ENCODE measurements around the gene ACOT4. TPM values are rescaled to one million over a fixed set of nuclear protein-coding genes. Genes with fewer than 3 reads are reported as not detected.
"Not testable (repeated sequence)": the region's sequence is repeated elsewhere in the genome, so short reads cannot be mapped to it uniquely, and the experiment has no call there.

Gene ACOT4
- polyA plus RNA-seq, 1 experiment, result 0.45 TPM

- CTCF ChIA-PET, result interaction anchor here (0.7 to 1.8 kb wide), 3 partner anchors 59 to 310 kb away, joined by 3 to 15 read pairs (median 4); no protein-coding TSS in a partner anchor
- DNase-seq (ENCODE audit: low read depth, low spot score), result not testable (repeated sequence)
Observed at GRCh38 chr14:73570913-73571312, 20.8 kb upstream of the ACOT4 start.

DNA sequence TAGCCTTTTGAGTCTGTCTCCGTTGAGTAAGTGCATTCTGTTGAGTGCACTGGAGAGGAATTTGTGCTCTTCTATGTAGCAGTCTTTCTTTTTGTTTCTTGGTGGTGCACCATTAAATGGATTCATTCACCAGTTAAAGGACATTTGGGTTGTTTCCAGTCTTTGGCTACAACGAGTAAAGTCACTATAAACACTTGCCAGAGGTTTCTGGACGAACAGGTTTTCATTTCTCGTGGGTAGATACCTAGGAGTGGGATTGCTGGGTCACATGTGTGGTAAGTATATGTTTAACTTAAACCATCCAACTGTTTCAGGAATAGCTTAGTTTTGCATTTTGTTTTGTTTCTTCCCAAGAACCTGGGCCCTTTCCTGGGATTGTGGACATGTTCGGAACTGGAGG lies 18.6 kb upstream of the ACOT4 start:
- H3K4me3 ChIP-seq (ENCODE audit: low read depth, low read length); H3K27me3 ChIP-seq (ENCODE audit: control insufficient read depth, insufficient read depth, low read length); CTCF ChIA-PET; POLR2A ChIA-PET; H3K27ac ChIP-seq (ENCODE audit: low read depth, low read length); H3K9me3 ChIP-seq (ENCODE audit: control insufficient read depth, insufficient read depth, low read length); DNase-seq (ENCODE audit: low read depth, low spot score): not testable (repeated sequence)

More at GRCh38 chr14:73570913-73571312, 20.8 kb upstream of the ACOT4 start:
- peak; percentile 56 for TF ChIP-seq CTCF (IDR thresholded peaks at IDR 0.05; ENCODE audit: low read depth, low read length)
- H3K9me3 ChIP-seq (ENCODE audit: control insufficient read depth, insufficient read depth, low read length); H3K27ac ChIP-seq (ENCODE audit: low read depth, low read length); H3K4me3 ChIP-seq (ENCODE audit: low read depth, low read length); H3K27me3 ChIP-seq (ENCODE audit: control insufficient read depth, insufficient read depth, low read length): not testable (repeated sequence)
- POLR2A ChIA-PET, result interaction anchor here (0.5 to 0.7 kb wide), 2 partner anchors 10 to 67 kb away, joined by 3 to 4 read pairs; no protein-coding TSS in a partner anchor

- H3K27ac ChIP-seq (ENCODE audit: low read depth, low read length); POLR2A ChIA-PET; DNase-seq (ENCODE audit: low read depth, low spot score); CTCF ChIA-PET; H3K9me3 ChIP-seq (ENCODE audit: control insufficient read depth, insufficient read depth, low read length); H3K27me3 ChIP-seq (ENCODE audit: control insufficient read depth, insufficient read depth, low read length); H3K4me3 ChIP-seq (ENCODE audit: low read depth, low read length): not testable (repeated sequence)
Observed at GRCh38 chr14:73573740-73574139, 17.9 kb upstream of the ACOT4 start.

DNA sequence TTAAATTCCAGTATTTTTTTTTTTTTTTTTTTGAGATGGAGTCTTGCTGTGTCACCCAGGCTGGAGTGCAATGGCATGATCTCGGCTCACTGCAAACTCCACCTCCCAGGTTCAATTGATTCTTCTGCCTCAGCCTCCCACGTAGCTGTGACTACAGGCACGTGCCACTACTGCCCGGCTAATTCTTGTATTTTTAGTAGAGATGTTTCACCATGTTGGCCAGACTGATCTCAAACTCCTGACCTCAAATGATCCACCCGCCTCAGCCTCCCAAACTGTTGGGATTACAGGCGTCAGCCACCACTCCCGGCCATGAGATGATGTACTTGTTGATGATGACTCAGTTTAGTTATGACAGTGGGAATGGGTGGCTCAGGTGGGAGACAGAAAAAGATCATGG lies 17.4 kb upstream of the ACOT4 start:
- H3K4me3 ChIP-seq (ENCODE audit: low read depth, low read length); H3K27me3 ChIP-seq (ENCODE audit: control insufficient read depth, insufficient read depth, low read length); H3K27ac ChIP-seq (ENCODE audit: low read depth, low read length); DNase-seq (ENCODE audit: low read depth, low spot score); H3K9me3 ChIP-seq (ENCODE audit: control insufficient read depth, insufficient read depth, low read length); CTCF ChIA-PET: not testable (repeated sequence)
- POLR2A ChIA-PET, result interaction anchor here (0.6 kb wide), 1 partner anchor 82 kb away, joined by 5 read pairs; no protein-coding TSS in a partner anchor

DNA sequence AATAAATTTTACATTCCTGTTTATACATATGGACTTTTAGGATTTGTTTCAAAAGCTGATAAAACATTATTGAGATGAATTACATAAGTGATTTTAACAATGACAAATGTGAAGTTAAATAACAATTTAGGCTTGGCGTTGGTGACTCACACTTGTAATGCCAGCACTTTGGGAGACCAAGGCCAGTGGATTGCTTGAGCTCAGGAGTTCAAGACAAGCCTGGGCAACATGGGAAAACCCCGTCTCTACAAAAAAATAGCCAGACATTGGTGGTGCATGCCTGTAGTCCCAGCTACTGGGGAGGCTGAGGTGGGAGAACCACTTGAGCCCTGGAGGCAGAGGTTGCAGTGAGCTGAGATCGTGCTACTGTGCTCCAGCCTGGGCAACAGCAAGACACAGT lies 15.3 kb upstream of the ACOT4 start:
- no peak for TF ChIP-seq CTCF (IDR thresholded peaks at IDR 0.05; ENCODE audit: low read depth, low read length)
- Histone ChIP-seq H3K27ac (ENCODE audit: low read depth, low read length) (no peak overlapping the region), H3K9me3 (ENCODE audit: control insufficient read depth, insufficient read depth, low read length) (no peaks in the 10 kb centered on the region; the same call in 1 of the 2 replicates), H3K27me3 (ENCODE audit: control insufficient read depth, insufficient read depth, low read length) (no peaks in the 10 kb centered on the region), H3K4me3 (ENCODE audit: low read depth, low read length) (no peak overlapping the region)
- no peak for DNase-seq (ENCODE audit: low read depth, low spot score)
- ChIA-PET POLR2A (no interaction called here), CTCF (interaction anchor here (0.6 to 0.7 kb wide), 2 partner anchors 57 to 68 kb away, joined by 4 to 5 read pairs; no protein-coding TSS in a partner anchor)

DNA sequence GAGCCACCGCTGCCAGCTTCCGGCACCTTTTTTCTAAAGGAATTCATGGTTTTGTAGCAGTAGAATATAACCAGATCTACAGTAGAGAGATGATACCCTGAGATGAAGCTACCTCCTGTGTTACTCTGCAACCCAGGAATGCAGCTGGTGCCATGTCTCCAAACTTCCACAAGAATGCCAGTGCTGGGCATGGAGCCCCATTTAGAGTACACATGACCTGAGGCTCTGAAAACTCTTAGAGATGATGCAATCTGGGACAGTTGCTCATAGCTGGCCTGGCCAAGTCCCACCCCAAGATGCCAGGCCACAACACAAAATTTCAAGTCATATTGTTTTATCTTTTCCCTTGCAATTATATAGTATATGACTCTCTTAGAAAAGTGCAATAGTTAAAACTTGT lies 14.5 kb upstream of the ACOT4 start:
- not testable (repeated sequence) for H3K27me3 ChIP-seq (ENCODE audit: control insufficient read depth, insufficient read depth, low read length); H3K4me3 ChIP-seq (ENCODE audit: low read depth, low read length); DNase-seq (ENCODE audit: low read depth, low spot score); H3K9me3 ChIP-seq (ENCODE audit: control insufficient read depth, insufficient read depth, low read length); H3K27ac ChIP-seq (ENCODE audit: low read depth, low read length)
- CTCF ChIA-PET, result interaction anchor here (0.6 kb wide), 1 partner anchor 57 kb away, joined by 4 read pairs; no protein-coding TSS in a partner anchor
- POLR2A ChIA-PET, result interaction anchor here (0.7 kb wide), 1 partner anchor 14 kb away, joined by 5 read pairs; no protein-coding TSS in a partner anchor

DNA sequence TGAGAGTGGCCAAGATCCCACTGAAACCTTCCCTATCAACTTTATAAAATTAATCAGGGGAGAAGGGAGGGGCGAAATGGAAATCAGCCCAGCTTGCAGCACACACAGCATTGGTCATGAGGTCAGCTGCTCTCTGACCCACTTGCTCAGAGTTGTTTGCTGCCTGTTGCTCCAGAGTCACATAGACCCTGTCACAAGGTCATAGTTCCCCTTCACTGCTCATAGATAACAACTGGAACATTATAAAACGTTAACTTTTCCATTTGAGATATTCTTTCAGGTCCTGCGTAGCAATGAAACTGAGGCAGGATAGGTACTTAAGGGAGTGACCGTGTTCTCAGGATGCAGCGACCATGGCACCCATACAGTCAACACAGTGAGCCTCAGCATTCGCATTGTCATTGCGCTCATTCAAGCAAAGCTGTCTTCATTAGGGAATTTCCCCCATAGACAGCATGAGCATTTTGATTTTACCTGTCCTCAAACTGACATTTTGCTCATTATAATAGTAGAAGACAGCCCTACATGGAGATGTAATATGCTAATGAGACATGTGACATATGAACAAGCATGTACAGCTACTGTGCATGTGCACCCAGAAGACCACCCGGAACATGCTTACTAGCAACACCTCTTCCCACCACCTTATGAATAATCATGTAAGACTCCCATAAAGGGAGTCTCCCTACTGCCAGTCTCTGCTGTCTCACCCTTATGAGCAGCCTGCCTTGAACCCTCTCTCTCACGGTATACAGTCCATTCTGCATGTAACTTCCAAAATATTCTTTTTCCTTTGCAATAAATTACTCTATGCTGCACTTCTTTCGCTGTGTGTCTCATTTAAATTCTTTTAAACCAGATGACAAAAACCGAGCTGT lies 9.3 kb upstream of the ACOT4 start:
- H3K27ac ChIP-seq (ENCODE audit: low read depth, low read length); CTCF ChIA-PET; H3K27me3 ChIP-seq (ENCODE audit: control insufficient read depth, insufficient read depth, low read length); H3K4me3 ChIP-seq (ENCODE audit: low read depth, low read length); POLR2A ChIA-PET; H3K9me3 ChIP-seq (ENCODE audit: control insufficient read depth, insufficient read depth, low read length); DNase-seq (ENCODE audit: low read depth, low spot score): not testable (repeated sequence)

Measured in AG04450 (cell line).